ENCODE measurements around the gene DNAH6. TPM values are rescaled to one million over a fixed set of nuclear protein-coding genes. Genes with fewer than 3 reads are reported as not detected.
"Not testable (repeated sequence)": the region's sequence is repeated elsewhere in the genome, so short reads cannot be mapped to it uniquely, and the experiment has no call there.

The DNAH6 gene
- total RNA-seq, 4 donors from 2014 or later = 3.2 to 9.3 (median 6.3) TPM

GRCh38 chr2:84550916-84551315 lies 34.6 kb downstream of the DNAH6 start:
- WGBS, 2 donors = 77 to 82% methylated on average over 1 of the region's 1 CpG
- Histone ChIP-seq H3K4me3 (replicated peaks in 1 of 3) (no peak overlapping the region), H3K9me3 (no peaks in the 10 kb centered on the region), H3K27me3 (no peaks in the 10 kb centered on the region), H3K36me3 (no peaks in the 10 kb centered on the region), H3K4me1 (no peaks in the 10 kb centered on the region), H3K27ac (no peak overlapping the region)
- TF ChIP-seq POLR2A (IDR thresholded peaks at IDR 0.05) (no peak), CTCF (IDR thresholded peaks at IDR 0.05) (no peak)
- intact Hi-C loops (cut with DNase I) = no loop called here
- no peak for DNase-seq

GRCh38 chr2:84551526-84551925 lies 35.2 kb downstream of the DNAH6 start:
- H3K9me3 ChIP-seq; H3K36me3 ChIP-seq; H3K27me3 ChIP-seq; DNase-seq; H3K27ac ChIP-seq; H3K4me1 ChIP-seq; intact Hi-C loops (cut with DNase I); H3K4me3 ChIP-seq (replicated peaks in 1 of 3): not testable (repeated sequence)
- 95 to 96% methylated on average over 6 of the region's 6 CpGs for WGBS, 2 donors

- Histone ChIP-seq H3K4me1 (no peaks in the 10 kb centered on the region), H3K4me3 (replicated peaks in 1 of 3) (no peak overlapping the region), H3K9me3 (no peaks in the 10 kb centered on the region), H3K27me3 (no peaks in the 10 kb centered on the region), H3K27ac (no peak overlapping the region), H3K36me3 (no peaks in the 10 kb centered on the region)
- no peak for DNase-seq
- TF ChIP-seq CTCF (IDR thresholded peaks at IDR 0.05) (no peak), POLR2A (IDR thresholded peaks at IDR 0.05) (no peak)
- intact Hi-C loops (cut with DNase I) = no loop called here
- WGBS, 2 donors = 91% methylated on average over 3 of the region's 3 CpGs
Measured at GRCh38 chr2:84556190-84556589, 39.9 kb downstream of the DNAH6 start.

- Histone ChIP-seq H3K4me3 (replicated peaks in 1 of 3) (no peak overlapping the region), H3K27me3 (no peaks in the 10 kb centered on the region), H3K9me3 (no peaks in the 10 kb centered on the region), H3K4me1 (no peaks in the 10 kb centered on the region), H3K27ac (no peak overlapping the region), H3K36me3 (no peaks in the 10 kb centered on the region)
- TF ChIP-seq POLR2A (IDR thresholded peaks at IDR 0.05) = no peak
- no peak for TF ChIP-seq CTCF (IDR thresholded peaks at IDR 0.05)
- intact Hi-C loops (cut with DNase I) = no loop called here
- DNase-seq = no peak
Measured at GRCh38 chr2:84559838-84560237, 43.5 kb downstream of the DNAH6 start.

- Histone ChIP-seq H3K36me3 (no peaks in the 10 kb centered on the region), H3K4me1 (no peaks in the 10 kb centered on the region), H3K27me3 (no peaks in the 10 kb centered on the region), H3K4me3 (replicated peaks in 1 of 3) (no peak overlapping the region), H3K9me3 (no peaks in the 10 kb centered on the region), H3K27ac (no peak overlapping the region)
- DNase-seq = no peak
- intact Hi-C loops (cut with DNase I) = no loop called here
- 78 to 84% methylated on average over 3 of the region's 3 CpGs for WGBS, 2 donors
- no peak for TF ChIP-seq CTCF (IDR thresholded peaks at IDR 0.05)
- TF ChIP-seq POLR2A (IDR thresholded peaks at IDR 0.05) = no peak
Measured at GRCh38 chr2:84579661-84580060, 63.4 kb downstream of the DNAH6 start.

- H3K36me3 ChIP-seq = no peaks in the 10 kb centered on the region
- H3K9me3 ChIP-seq = no peaks in the 10 kb centered on the region
- intact Hi-C loops (cut with DNase I) = no loop called here
- TF ChIP-seq CTCF (IDR thresholded peaks at IDR 0.05) (no peak), POLR2A (IDR thresholded peaks at IDR 0.05) (no peak)
- 90 to 94% methylated on average over 4 of the region's 4 CpGs for WGBS, 2 donors
- no peak overlapping the region for H3K27ac ChIP-seq
- H3K4me3 ChIP-seq (replicated peaks in 1 of 3) = no peak overlapping the region
- no peak for DNase-seq
- no peaks in the 10 kb centered on the region for H3K27me3 ChIP-seq
- no peaks in the 10 kb centered on the region for H3K4me1 ChIP-seq
Measured at GRCh38 chr2:84603911-84604310, 87.6 kb downstream of the DNAH6 start.
